Measurements from ENCODE around the gene RASGRF2. TPM values are rescaled to one million over a fixed set of nuclear protein-coding genes. Genes with fewer than 3 reads are reported as not detected.

The RASGRF2 gene
- total RNA-seq, 2 experiments from 2014 or later = 18.8 to 19.3 TPM

- DNase-seq (no peak), ATAC-seq (ENCODE audit: low read depth) (no peak)
- Mint-ChIP-seq H3K4me1 (peaks cover 23% of the 10 kb centered on the region), H3K9me3 (no peaks in the 10 kb centered on the region), H3K27ac (no peak overlapping the region), H3K36me3 (peaks cover 8% of the 10 kb centered on the region), H3K4me3 (no peak overlapping the region), H3K27me3 (no peaks in the 10 kb centered on the region)
- POLR2A ChIA-PET = no interaction called here
Measured at GRCh38 chr5:81179959-81180358, 219.8 kb downstream of the RASGRF2 start.

DNA sequence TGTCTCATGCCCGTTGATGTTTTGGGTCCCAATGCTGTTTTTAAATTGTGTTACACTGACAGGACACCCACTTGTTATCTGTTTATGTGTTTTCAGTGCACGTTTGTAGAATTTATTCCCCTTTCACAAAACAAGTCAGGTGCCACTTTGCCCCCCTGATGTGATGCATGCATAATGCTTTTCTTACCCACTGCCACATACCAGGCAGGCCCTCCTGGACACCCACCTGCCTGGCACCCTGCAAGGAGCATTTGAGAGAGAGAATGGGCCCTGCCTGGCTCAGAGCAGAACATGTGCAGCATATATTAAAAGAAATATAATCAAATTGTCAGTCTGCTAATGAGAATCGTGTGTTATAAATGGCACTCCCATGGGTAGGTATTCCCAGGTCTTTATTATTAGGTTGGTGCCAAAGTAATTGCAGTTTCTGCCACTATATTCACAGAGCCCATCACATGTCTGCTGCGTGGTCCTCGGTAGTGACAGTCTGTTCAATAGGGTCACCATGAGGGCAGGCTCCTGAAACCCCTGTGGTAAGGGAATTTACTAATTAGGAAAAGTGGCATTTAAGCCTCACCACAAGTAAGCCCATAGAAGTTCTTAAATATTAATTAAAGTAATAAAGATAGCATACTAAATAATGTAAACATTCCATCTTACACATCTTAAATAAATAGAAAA lies 220.8 kb downstream of the RASGRF2 start:
- POLR2A ChIA-PET = no interaction called here
- H3K27ac Mint-ChIP-seq = no peak overlapping the region
- H3K4me3 Mint-ChIP-seq = no peak overlapping the region

GRCh38 chr5:81181576-81182316 lies 221.6 kb downstream of the RASGRF2 start:
- ATAC-seq (ENCODE audit: low read depth) = no peak
- H3K27ac Mint-ChIP-seq = no peak overlapping the region
- no peaks in the 10 kb centered on the region for H3K27me3 Mint-ChIP-seq
- H3K4me3 Mint-ChIP-seq = no peak overlapping the region
- H3K9me3 Mint-ChIP-seq = no peaks in the 10 kb centered on the region
- POLR2A ChIA-PET = interaction anchor here (0.5 kb wide), 1 partner anchor 18 kb away, joined by 4 read pairs; no protein-coding TSS in a partner anchor
- peaks cover 8% of the 10 kb centered on the region for H3K36me3 Mint-ChIP-seq
- peaks cover 23% of the 10 kb centered on the region for H3K4me1 Mint-ChIP-seq
- DNase-seq = no peak

More for the DNA sequence above, 220.8 kb downstream of the RASGRF2 start:
- DNase-seq (no peak), ATAC-seq (ENCODE audit: low read depth) (no peak)
- peaks cover 8% of the 10 kb centered on the region for H3K36me3 Mint-ChIP-seq
- H3K4me1 Mint-ChIP-seq = peaks cover 23% of the 10 kb centered on the region
- no peaks in the 10 kb centered on the region for H3K9me3 Mint-ChIP-seq
- no peaks in the 10 kb centered on the region for H3K27me3 Mint-ChIP-seq

- Mint-ChIP-seq H3K4me1 (peaks cover 23% of the 10 kb centered on the region), H3K27ac (no peak overlapping the region), H3K4me3 (no peak overlapping the region), H3K36me3 (peaks cover 8% of the 10 kb centered on the region), H3K27me3 (no peaks in the 10 kb centered on the region), H3K9me3 (no peaks in the 10 kb centered on the region)
- ATAC-seq (ENCODE audit: low read depth) (peak; percentile 51), DNase-seq (no peak)
- POLR2A ChIA-PET = no interaction called here
Measured at GRCh38 chr5:81182396-81183390, 222.5 kb downstream of the RASGRF2 start.

DNA sequence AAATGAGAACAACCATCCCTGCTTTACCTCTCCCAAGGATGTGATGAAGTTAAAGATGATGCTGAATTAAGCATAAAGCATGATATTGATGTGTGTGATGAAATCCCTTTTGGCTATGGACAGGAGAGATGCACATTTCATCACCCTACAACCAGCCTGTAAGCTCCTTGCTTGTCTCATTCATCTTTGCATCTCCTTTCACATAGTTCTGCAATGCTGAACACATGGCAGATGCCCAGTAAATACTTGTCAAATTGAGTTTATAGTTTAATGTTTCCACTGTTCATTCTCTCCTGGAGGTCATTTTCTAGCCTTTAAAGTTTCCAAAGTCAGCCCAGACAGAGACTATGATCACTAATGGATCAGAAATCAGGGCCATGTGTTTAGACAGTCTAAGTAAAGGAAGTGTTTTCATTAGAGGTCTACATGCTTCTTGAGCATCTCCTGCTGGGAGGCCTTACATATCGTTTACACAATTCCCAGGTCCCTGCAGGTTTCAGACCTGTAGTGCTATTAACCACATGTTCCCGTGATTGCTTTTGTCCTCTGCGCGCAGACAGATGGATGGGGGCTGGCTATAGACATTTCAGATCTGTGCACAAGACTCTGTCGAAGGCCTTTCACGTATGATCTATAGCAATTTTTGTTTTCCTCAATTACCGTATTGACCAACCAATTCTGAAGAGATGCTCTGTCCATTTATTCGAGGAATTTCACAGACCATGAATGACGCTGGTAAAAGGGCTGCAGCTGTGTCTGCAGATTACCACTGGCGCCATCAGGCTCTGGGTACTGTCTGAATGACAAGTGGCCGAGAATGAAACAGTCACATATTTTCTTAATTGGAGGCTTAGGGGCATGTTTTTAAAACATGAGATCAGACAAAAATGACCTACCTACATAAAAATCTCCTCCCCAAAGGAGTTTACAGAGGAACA lies 223.9 kb downstream of the RASGRF2 start:
- Mint-ChIP-seq H3K36me3 (peaks cover 8% of the 10 kb centered on the region), H3K4me1 (peaks cover 31% of the 10 kb centered on the region), H3K27me3 (no peaks in the 10 kb centered on the region), H3K4me3 (no peak overlapping the region), H3K27ac (peak overlapping the region; percentile 41), H3K9me3 (no peaks in the 10 kb centered on the region)
- POLR2A ChIA-PET = no interaction called here
- DNase-seq = no peak
- no peak for ATAC-seq (ENCODE audit: low read depth)

GRCh38 chr5:81184749-81185110 lies 224.6 kb downstream of the RASGRF2 start:
- Mint-ChIP-seq H3K27me3 (no peaks in the 10 kb centered on the region), H3K9me3 (no peaks in the 10 kb centered on the region), H3K4me3 (no peak overlapping the region), H3K27ac (no peak overlapping the region), H3K36me3 (peaks cover 8% of the 10 kb centered on the region), H3K4me1 (peaks cover 31% of the 10 kb centered on the region)
- POLR2A ChIA-PET = no interaction called here
- no peak for ATAC-seq (ENCODE audit: low read depth)
- DNase-seq = no peak

GRCh38 chr5:81187885-81188284 lies 227.7 kb downstream of the RASGRF2 start:
- POLR2A ChIA-PET = no interaction called here
- H3K36me3 Mint-ChIP-seq = peaks cover 4% of the 10 kb centered on the region
- peaks cover 24% of the 10 kb centered on the region for H3K4me1 Mint-ChIP-seq
- no peaks in the 10 kb centered on the region for H3K27me3 Mint-ChIP-seq
- ATAC-seq (ENCODE audit: low read depth) (peak; percentile 30), DNase-seq (no peak)
- H3K9me3 Mint-ChIP-seq = no peaks in the 10 kb centered on the region
- peak overlapping the region; percentile 61 for H3K4me3 Mint-ChIP-seq
- H3K27ac Mint-ChIP-seq = peak overlapping the region; percentile 88

GRCh38 chr5:81188962-81189361 lies 228.8 kb downstream of the RASGRF2 start:
- H3K4me1 Mint-ChIP-seq = peaks cover 14% of the 10 kb centered on the region
- no peak for ATAC-seq (ENCODE audit: low read depth)
- POLR2A ChIA-PET = no interaction called here
- no peak for DNase-seq
- no peaks in the 10 kb centered on the region for H3K36me3 Mint-ChIP-seq
- H3K9me3 Mint-ChIP-seq = no peaks in the 10 kb centered on the region
- H3K27me3 Mint-ChIP-seq = no peaks in the 10 kb centered on the region
- no peak overlapping the region for H3K27ac Mint-ChIP-seq
- H3K4me3 Mint-ChIP-seq = no peak overlapping the region

DNA sequence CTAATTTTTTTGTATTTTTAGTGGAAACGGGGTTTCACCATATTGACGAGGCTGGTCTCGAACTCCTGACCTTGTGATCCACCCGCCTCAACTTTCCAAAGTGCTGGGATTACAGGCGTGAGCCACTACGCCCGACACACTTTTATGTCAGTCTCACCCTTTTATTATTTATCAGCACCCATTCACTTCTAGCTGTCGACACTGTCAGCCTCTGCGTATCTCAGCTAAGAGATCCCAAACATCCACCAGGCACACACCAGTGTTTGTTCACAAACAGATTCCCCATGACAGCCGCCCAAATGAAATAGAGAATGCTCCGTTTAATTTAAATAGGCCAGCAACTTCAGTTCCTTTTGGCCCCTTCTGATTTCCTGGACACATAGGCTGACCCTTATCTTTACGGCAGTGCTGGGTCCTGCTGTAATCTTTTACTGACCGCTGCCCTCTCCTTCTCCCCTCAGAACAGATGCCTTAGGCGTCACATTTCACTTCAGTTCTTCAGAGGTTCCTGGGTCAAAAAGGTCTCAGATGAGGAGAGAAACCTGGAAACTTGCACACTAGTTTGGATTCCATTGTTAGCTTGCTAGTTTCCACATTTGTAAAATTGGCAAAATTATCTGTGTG lies 229.8 kb downstream of the RASGRF2 start:
- DNase-seq (no peak), ATAC-seq (ENCODE audit: low read depth) (no peak)
- Mint-ChIP-seq H3K4me1 (peaks cover 19% of the 10 kb centered on the region), H3K4me3 (no peak overlapping the region), H3K27me3 (peaks cover 1% of the 10 kb centered on the region), H3K9me3 (no peaks in the 10 kb centered on the region), H3K36me3 (peaks cover 2% of the 10 kb centered on the region), H3K27ac (no peak overlapping the region)
- POLR2A ChIA-PET = interaction anchor here (0.7 to 1.2 kb wide), 3 partner anchors 334 to 1064 kb away, joined by 3 to 4 read pairs (median 4); no protein-coding TSS in a partner anchor

- Mint-ChIP-seq H3K4me3 (no peak overlapping the region), H3K36me3 (peaks cover 2% of the 10 kb centered on the region), H3K27me3 (peaks cover 3% of the 10 kb centered on the region), H3K27ac (no peak overlapping the region), H3K9me3 (no peaks in the 10 kb centered on the region), H3K4me1 (peaks cover 21% of the 10 kb centered on the region)
- DNase-seq (no peak), ATAC-seq (ENCODE audit: low read depth) (no peak)
- POLR2A ChIA-PET = no interaction called here
Measured at GRCh38 chr5:81191726-81192372, 231.7 kb downstream of the RASGRF2 start.

- no peaks in the 10 kb centered on the region for H3K9me3 Mint-ChIP-seq
- POLR2A ChIA-PET = no interaction called here
- peaks cover 3% of the 10 kb centered on the region for H3K27me3 Mint-ChIP-seq
- peaks cover 2% of the 10 kb centered on the region for H3K36me3 Mint-ChIP-seq
- H3K27ac Mint-ChIP-seq = no peak overlapping the region
- ATAC-seq (ENCODE audit: low read depth) (no peak), DNase-seq (no peak)
- H3K4me3 Mint-ChIP-seq = no peak overlapping the region
- peaks cover 21% of the 10 kb centered on the region for H3K4me1 Mint-ChIP-seq
Measured at GRCh38 chr5:81192373-81192750, 232.2 kb downstream of the RASGRF2 start.

All from activated naive CD8-positive, alpha-beta T cell treated with anti-CD3 and anti-CD28 coated beads, Interleukin-2, amount 10 ng/mL, durations not matched to agents 7 days and 5 days (primary cell).